ENCODE results near the gene C11orf52.

- TF ChIP-seq, protein P1, sequence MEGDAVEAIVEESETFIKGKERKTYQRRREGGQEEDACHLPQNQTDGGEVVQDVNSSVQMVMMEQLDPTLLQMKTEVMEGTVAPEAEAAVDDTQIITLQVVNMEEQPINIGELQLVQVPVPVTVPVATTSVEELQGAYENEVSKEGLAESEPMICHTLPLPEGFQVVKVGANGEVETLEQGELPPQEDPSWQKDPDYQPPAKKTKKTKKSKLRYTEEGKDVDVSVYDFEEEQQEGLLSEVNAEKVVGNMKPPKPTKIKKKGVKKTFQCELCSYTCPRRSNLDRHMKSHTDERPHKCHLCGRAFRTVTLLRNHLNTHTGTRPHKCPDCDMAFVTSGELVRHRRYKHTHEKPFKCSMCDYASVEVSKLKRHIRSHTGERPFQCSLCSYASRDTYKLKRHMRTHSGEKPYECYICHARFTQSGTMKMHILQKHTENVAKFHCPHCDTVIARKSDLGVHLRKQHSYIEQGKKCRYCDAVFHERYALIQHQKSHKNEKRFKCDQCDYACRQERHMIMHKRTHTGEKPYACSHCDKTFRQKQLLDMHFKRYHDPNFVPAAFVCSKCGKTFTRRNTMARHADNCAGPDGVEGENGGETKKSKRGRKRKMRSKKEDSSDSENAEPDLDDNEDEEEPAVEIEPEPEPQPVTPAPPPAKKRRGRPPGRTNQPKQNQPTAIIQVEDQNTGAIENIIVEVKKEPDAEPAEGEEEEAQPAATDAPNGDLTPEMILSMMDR (IDR thresholded peaks at IDR 0.05; ENCODE audit: extremely low read depth in 1 of 2, insufficient read depth in 1 of 2, low read depth in 1 of 2, low read length in 2 of 2), result no peak
- no peak for TF ChIP-seq MAX (IDR thresholded peaks at IDR 0.05; ENCODE audit: insufficient read depth, insufficient read length)
These were observed 27.8 kb downstream of the C11orf52 start for GRCh38 chr11:111946499-111946898.
